GM12872 (cell line): ENCODE data around the gene USP13.

ENCODE experiments used
- CTCF ChIP-seq: IDR thresholded peaks from 3 replicates; pipeline ENCODE4 v1.5.1; 2011; ENCODE audit warnings: low read depth, mild to moderate bottlenecking, low read length, moderate library complexity; ENCODE audit not compliant: insufficient read depth

The USP13 gene

DNA sequence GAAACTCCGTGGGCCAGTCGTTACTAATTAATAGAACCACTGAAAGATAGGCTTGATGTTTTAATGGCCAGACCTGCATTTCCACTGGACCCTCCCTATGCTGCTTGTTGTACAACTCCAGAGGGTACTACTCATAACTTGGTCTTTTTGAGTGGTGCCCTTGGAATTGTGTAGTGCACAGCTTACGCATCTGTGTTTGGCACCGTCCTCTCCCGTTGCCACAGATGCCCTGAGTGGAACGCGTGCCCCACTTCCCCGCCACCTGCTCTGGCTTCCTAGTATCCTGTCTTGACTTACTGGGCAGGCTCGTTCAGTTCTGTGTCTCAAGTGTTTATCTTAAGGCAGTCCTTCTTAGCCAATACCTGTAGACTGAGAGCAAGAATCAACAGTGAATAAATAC lies 78.7 kb downstream of the USP13 start:
- no peak for TF ChIP-seq CTCF

DNA sequence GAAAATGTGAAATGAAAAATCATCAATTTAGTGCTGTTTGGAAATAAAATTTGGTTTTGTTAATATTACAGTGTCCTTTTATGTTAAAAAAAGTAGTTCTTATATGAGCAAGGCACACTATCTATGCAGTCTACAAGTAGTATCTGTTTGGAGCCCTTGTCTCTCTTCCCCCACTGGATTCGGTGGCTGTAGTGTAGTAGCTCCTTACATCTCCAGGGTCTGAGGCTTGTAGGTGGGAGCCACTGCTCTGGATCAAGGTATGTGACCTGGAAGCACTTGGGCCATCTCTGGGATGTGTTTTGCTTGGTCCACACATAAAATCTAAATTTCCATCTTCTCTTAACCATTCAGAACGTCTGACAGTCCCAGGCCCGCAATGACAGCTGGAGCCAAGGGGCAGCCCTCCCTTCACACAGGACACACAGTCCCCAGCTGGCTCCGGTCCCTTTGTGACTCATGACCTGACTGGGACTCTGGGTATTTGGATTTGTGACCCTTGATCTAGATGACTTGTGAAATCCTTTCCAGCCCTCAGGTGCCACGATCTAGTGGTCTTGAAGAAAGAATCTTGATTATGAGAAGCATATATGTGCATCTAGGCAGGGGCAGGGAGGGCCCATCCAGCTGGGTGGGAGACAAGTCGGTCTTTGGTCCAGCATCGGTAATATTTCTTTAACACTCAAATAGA lies 80.0 kb downstream of the USP13 start:
- no peak for TF ChIP-seq CTCF

DNA sequence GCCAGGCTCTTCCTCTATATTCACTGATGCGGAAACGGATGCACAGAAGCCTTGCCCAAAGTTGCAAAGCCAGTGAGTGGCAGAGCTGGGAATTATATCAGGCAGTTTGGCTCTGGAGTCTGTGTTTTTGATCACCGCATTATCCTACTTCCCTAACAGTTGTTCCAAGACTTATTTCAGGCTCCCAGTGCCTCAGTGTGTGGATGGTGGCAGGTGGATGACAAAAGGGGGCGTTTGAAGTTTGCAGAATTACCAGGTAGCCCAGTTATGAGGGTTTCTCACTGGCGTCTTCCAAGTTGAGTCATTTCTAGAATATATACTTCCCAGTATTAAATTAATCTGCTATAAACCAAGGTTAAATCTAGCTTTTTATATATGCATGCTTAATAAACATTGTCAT lies 81.0 kb downstream of the USP13 start:
- no peak for TF ChIP-seq CTCF

GRCh38 chr3:179734497-179735281 lies 81.8 kb downstream of the USP13 start:
- no peak for TF ChIP-seq CTCF

GRCh38 chr3:179735321-179735720 lies 82.5 kb downstream of the USP13 start:
- TF ChIP-seq CTCF: no peak

GRCh38 chr3:179738998-179739397 lies 86.2 kb downstream of the USP13 start:
- no peak for TF ChIP-seq CTCF

DNA sequence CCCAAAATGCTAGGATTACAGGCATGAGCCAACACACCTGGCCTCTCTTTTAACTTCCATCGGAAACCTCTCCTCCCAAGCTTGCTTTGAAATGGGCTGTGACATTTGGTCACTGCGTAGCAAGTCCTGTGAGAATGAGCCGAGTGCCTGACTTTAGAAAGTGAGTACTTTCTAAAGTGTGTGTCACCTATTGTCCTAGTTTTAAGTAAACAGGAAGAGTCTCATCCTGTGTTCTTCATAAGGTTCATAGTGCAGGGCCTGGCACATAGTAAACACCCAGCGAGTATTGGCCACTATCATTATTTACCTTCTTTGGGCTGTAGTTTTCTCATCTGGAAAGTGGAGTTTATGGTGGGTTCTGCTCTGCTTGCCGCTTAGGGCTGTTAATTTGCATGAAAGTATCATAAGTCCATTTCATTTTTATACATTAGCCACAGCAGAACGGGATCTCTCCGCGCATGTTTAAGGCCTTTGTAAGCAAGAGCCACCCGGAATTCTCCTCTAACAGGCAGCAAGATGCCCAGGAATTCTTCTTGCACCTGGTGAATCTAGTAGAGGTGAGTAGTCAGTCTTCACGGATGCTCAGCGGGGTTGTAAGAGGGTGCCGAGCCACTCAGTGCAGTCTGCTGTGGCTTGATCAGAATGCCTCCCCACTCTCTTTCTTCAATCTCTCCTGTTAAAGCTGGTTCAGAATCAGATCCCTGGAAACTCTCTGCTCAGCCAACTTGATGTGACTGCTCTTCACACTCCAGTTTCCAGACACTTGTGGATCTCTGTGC lies 87.2 kb downstream of the USP13 start:
- TF ChIP-seq CTCF: no peak
